NB4 (cell line): Measurements from ENCODE around the gene KCNIP2.

ENCODE experiments used
- POLR2A ChIP-seq: IDR thresholded peaks from 2 replicates; pipeline ENCODE4 v1.6.1; 2011; ENCODE audit warnings: mild to moderate bottlenecking; ENCODE audit not compliant: insufficient read length; ENCODE audit errors: extremely low read depth
- TF ChIP-seq, protein P1 (sequence below): IDR thresholded peaks from one replicate; pipeline ENCODE4 v1.5.1; 2012; ENCODE audit warnings: low read depth, low read length

DNA sequence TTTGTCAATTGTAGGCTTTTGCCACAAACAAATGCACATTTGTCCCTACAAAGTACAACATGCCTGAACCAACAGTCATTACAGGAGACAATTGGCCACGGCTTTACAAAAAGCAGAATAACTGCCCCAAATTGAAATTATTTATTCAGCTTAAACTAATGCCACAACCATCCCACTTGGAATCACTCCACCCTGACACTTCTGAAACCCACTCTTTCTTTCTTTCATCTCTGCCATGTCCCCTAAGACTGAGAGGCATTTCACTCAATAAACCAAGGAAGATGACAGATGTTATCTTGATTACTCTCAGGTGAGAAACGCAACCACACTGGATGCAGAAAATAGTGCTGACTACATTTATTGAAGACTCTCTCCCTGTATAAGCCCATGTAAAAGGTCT, 57.8 kb downstream of the KCNIP2 start:
- TF ChIP-seq, protein P1, sequence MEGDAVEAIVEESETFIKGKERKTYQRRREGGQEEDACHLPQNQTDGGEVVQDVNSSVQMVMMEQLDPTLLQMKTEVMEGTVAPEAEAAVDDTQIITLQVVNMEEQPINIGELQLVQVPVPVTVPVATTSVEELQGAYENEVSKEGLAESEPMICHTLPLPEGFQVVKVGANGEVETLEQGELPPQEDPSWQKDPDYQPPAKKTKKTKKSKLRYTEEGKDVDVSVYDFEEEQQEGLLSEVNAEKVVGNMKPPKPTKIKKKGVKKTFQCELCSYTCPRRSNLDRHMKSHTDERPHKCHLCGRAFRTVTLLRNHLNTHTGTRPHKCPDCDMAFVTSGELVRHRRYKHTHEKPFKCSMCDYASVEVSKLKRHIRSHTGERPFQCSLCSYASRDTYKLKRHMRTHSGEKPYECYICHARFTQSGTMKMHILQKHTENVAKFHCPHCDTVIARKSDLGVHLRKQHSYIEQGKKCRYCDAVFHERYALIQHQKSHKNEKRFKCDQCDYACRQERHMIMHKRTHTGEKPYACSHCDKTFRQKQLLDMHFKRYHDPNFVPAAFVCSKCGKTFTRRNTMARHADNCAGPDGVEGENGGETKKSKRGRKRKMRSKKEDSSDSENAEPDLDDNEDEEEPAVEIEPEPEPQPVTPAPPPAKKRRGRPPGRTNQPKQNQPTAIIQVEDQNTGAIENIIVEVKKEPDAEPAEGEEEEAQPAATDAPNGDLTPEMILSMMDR: no peak
- TF ChIP-seq POLR2A: no peak
